HL-60 (cell line): ENCODE measurements around the gene ISG15.
"Not testable (repeated sequence)": the region's sequence is repeated elsewhere in the genome, so short reads cannot be mapped to it uniquely, and the experiment has no call there.

Experiments
- DNase-seq, 2 experiments: peaks; one replicate each; pipeline ENCODE4 v3.0.0-alpha.2; 2010 to 2020; ENCODE audit warnings: low read depth in 1 of 2, low spot score in 1 of 2
- H3K27ac ChIP-seq: fragments of 250-450 bp; sonication (Bioruptor Pico); replicated peaks from 2 replicates; pipeline ENCODE4 v1.5.1; 2020; ENCODE audit warnings: mild to moderate bottlenecking, moderate library complexity
- H3K27me3 ChIP-seq: fragments of 250-450 bp; sonication (Bioruptor Pico); 2 replicates; pipeline ENCODE4 v1.5.1; 2021; ENCODE audit warnings: mild to moderate bottlenecking, moderate library complexity; ENCODE audit not compliant: insufficient read depth, poor library complexity, severe bottlenecking
- H3K4me3 ChIP-seq: replicated peaks from 2 replicates; pipeline ENCODE4 v1.5.1; 2011; ENCODE audit warnings: mild to moderate bottlenecking, control low read depth, low read length; ENCODE audit not compliant: insufficient read depth
- GABPA ChIP-seq: IDR thresholded peaks from 2 replicates; pipeline ENCODE4 v1.6.1; 2012; ENCODE audit warnings: low read depth
- POLR2AphosphoS5 ChIP-seq: IDR thresholded peaks from 2 replicates; pipeline ENCODE4 v1.6.1; 2012; ENCODE audit warnings: low read depth
- SPI1 ChIP-seq: IDR thresholded peaks from 2 replicates; pipeline ENCODE4 v1.6.1; 2012; ENCODE audit warnings: low read depth, mild to moderate bottlenecking, borderline replicate concordance
- TF ChIP-seq, protein P1 (sequence below): IDR thresholded peaks from one replicate; pipeline ENCODE4 v1.5.1; 2011; ENCODE audit warnings: low read length, control low read depth, inconsistent platforms; ENCODE audit not compliant: insufficient read depth
- TF ChIP-seq, protein P2 (sequence below): IDR thresholded peaks from 2 replicates; pipeline ENCODE4 v1.6.1; 2012; ENCODE audit warnings: low read depth; ENCODE audit not compliant: insufficient replicate concordance

Gene ISG15

DNA sequence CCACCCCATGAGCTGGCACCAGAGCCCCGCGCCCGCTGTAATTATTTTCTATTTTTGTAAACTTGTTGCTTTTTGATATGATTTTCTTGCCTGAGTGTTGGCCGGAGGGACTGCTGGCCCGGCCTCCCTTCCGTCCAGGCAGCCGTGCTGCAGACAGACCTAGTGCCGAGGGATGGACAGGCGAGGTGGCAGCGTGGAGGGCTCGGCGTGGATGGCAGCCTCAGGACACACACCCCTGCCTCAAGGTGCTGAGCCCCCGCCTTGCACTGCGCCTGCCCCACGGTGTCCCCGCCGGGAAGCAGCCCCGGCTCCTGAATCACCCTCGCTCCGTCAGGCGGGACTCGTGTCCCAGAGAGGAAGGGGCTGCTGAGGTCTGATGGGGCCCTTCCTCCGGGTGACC lies 41.7 kb downstream of the ISG15 start:
- peaks cover 13% of the 10 kb centered on the region for H3K27me3 ChIP-seq
- no peak overlapping the region for H3K27ac ChIP-seq
- no peak overlapping the region for H3K4me3 ChIP-seq
- DNase-seq: no peak
- TF ChIP-seq, protein P1, sequence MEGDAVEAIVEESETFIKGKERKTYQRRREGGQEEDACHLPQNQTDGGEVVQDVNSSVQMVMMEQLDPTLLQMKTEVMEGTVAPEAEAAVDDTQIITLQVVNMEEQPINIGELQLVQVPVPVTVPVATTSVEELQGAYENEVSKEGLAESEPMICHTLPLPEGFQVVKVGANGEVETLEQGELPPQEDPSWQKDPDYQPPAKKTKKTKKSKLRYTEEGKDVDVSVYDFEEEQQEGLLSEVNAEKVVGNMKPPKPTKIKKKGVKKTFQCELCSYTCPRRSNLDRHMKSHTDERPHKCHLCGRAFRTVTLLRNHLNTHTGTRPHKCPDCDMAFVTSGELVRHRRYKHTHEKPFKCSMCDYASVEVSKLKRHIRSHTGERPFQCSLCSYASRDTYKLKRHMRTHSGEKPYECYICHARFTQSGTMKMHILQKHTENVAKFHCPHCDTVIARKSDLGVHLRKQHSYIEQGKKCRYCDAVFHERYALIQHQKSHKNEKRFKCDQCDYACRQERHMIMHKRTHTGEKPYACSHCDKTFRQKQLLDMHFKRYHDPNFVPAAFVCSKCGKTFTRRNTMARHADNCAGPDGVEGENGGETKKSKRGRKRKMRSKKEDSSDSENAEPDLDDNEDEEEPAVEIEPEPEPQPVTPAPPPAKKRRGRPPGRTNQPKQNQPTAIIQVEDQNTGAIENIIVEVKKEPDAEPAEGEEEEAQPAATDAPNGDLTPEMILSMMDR: no peak
- TF ChIP-seq, protein P2, sequence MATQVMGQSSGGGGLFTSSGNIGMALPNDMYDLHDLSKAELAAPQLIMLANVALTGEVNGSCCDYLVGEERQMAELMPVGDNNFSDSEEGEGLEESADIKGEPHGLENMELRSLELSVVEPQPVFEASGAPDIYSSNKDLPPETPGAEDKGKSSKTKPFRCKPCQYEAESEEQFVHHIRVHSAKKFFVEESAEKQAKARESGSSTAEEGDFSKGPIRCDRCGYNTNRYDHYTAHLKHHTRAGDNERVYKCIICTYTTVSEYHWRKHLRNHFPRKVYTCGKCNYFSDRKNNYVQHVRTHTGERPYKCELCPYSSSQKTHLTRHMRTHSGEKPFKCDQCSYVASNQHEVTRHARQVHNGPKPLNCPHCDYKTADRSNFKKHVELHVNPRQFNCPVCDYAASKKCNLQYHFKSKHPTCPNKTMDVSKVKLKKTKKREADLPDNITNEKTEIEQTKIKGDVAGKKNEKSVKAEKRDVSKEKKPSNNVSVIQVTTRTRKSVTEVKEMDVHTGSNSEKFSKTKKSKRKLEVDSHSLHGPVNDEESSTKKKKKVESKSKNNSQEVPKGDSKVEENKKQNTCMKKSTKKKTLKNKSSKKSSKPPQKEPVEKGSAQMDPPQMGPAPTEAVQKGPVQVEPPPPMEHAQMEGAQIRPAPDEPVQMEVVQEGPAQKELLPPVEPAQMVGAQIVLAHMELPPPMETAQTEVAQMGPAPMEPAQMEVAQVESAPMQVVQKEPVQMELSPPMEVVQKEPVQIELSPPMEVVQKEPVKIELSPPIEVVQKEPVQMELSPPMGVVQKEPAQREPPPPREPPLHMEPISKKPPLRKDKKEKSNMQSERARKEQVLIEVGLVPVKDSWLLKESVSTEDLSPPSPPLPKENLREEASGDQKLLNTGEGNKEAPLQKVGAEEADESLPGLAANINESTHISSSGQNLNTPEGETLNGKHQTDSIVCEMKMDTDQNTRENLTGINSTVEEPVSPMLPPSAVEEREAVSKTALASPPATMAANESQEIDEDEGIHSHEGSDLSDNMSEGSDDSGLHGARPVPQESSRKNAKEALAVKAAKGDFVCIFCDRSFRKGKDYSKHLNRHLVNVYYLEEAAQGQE: no peak
- no peak for TF ChIP-seq SPI1
- TF ChIP-seq GABPA: no peak
- no peak for TF ChIP-seq POLR2AphosphoS5

DNA sequence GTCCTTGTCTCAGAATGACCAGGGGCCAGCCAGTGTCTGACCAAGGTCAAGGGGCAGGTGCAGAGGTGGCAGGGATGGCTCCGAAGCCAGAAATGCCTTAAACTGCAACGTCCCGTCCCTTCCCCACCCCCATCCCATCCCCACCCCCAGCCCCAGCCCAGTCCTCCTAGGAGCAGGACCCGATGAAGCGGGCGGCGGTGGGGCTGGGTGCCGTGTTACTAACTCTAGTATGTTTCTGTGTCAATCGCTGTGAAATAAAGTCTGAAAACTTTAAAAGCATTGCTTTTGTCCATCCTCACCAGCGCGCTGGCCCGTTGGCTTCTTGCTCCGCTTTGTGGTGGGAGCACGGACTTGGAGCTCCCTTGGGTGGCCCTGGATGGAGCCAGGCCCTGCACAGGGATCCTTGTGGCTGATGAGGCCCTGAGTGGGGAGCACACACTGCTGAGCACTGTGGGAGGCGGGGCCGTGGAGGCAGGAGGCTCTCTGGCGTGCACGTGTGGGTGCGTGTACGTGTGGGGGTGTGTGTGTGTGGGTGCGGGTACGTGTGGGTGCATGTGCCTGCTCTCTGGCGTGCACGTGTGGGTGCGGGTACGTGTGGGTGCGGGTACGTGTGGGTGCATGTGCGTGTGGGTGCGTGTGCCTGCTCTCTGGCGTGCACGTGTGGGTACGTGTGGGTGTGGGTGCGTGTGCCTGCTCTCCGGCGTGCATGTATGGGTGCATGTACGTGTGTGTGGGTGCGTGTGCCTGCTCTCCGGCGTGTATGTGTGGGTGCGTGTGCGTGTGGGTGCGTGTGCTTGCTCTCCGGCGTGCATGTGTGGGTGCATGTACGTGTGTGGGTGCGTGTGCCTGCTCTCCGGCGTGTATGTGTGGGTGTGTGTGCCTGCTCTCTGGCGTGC lies 42.8 kb downstream of the ISG15 start:
- Histone ChIP-seq H3K27me3 (peaks cover 24% of the 10 kb centered on the region), H3K4me3 (no peak overlapping the region), H3K27ac (no peak overlapping the region)
- DNase-seq: no peak
- TF ChIP-seq GABPA (no peak), SPI1 (no peak), POLR2AphosphoS5 (no peak)
- TF ChIP-seq, protein P1: no peak
- TF ChIP-seq, protein P2: no peak

DNA sequence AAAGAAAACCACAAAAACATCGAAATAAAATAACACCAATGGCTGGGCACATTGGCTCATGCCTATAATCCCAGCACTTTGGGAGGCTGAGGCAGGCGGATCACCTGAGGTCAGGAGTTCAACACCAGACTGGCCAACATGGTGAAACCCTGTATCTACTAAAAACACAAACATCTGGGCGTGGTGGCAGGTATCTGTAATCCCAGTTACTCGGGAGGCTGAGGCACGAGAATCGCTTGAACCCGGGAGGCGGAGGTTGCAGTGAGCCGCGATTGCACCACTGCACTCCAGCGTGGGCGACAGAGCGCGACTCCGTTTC lies 44.4 kb downstream of the ISG15 start:
- H3K4me3 ChIP-seq, H3K27ac ChIP-seq, DNase-seq: not testable (repeated sequence)
- peaks cover 33% of the 10 kb centered on the region for H3K27me3 ChIP-seq

DNA sequence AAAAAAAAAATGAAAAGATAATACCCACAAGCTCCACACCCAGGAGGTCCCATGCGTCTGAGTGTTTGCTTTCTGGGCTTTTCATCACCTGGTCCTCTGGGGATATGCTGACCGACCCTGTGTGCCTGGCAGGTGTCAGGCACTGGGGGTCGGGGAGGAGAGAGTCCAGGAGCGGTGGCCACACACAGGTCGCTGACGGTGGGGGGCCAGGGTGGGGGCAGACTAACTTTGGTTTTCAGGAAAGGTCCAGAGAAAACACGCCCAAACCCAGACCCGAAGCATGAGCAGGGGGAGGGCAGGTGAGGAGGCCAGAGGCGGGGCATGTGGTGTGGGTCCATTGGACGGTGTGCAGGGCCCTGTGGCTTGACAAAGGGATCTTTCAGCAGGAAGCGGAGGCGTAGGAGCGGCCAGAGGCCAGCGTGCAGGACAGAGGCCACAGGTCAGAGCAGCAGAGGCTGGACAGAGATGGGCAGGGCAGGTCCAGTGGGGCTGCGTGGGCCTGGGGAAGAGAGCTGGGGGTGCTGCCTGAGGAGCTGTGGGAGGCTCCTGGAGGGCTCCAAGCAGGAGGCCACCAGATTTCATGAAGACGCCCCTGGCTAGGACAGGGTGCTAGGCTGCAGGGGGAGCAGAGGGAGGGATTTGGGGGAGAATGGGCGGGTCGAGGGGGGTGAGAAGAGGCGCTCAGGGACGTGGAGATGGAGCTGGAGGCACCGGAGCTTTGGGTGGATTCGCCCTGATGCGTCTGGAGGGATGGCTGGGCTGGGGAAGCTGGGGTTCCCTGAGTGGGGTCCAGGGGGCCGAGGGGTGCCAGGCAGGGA lies 45.0 kb downstream of the ISG15 start:
- H3K27ac ChIP-seq: no peak overlapping the region
- H3K4me3 ChIP-seq: no peak overlapping the region
- H3K27me3 ChIP-seq: peaks cover 33% of the 10 kb centered on the region
- TF ChIP-seq, protein P2: no peak
- TF ChIP-seq, protein P1: no peak
- TF ChIP-seq GABPA: no peak
- TF ChIP-seq SPI1: no peak
- TF ChIP-seq POLR2AphosphoS5: no peak
- no peak for DNase-seq
